KOPT-K1 (cell line): ENCODE measurements around the gene CPA1.

ENCODE experiments used
- H3K27ac ChIP-seq: fragments of 200-600 bp; sonication (generic); 2 replicates; pipeline ENCODE4 v1.5.1; 2016; ENCODE audit warnings: antibody characterized with exemption, mild to moderate bottlenecking, low read depth, low read length; ENCODE audit not compliant: poor library complexity, severe bottlenecking
- H3K36me3 ChIP-seq: fragments of 200-600 bp; sonication (generic); 2 replicates; pipeline ENCODE4 v1.5.1; 2017; ENCODE audit warnings: antibody characterized with exemption, mild to moderate bottlenecking, low read length, moderate library complexity; ENCODE audit not compliant: insufficient read depth
- H3K9me3 ChIP-seq: fragments of 200-600 bp; sonication (generic); 2 replicates; pipeline ENCODE4 v1.5.1; 2017; ENCODE audit warnings: antibody characterized with exemption, low read length, mild to moderate bottlenecking; ENCODE audit not compliant: insufficient read depth, poor library complexity, severe bottlenecking

Gene CPA1

GRCh38 chr7:130349911-130350782, 30.1 kb upstream of the CPA1 start:
- Histone ChIP-seq H3K9me3 (no peaks in the 10 kb centered on the region), H3K36me3 (no peaks in the 10 kb centered on the region), H3K27ac (no peak overlapping the region)

GRCh38 chr7:130350945-130351790, 29.1 kb upstream of the CPA1 start:
- no peak overlapping the region for H3K27ac ChIP-seq

GRCh38 chr7:130351791-130352090, 28.6 kb upstream of the CPA1 start:
- H3K9me3 ChIP-seq = no peaks in the 10 kb centered on the region
- no peaks in the 10 kb centered on the region for H3K36me3 ChIP-seq
- no peak overlapping the region for H3K27ac ChIP-seq

More at GRCh38 chr7:130350945-130351790, 29.1 kb upstream of the CPA1 start:
- no peaks in the 10 kb centered on the region for H3K36me3 ChIP-seq
- no peaks in the 10 kb centered on the region for H3K9me3 ChIP-seq

- Histone ChIP-seq H3K36me3 (no peaks in the 10 kb centered on the region), H3K9me3 (no peaks in the 10 kb centered on the region), H3K27ac (no peak overlapping the region)
Measured at GRCh38 chr7:130352194-130353074, 27.9 kb upstream of the CPA1 start.

- Histone ChIP-seq H3K27ac (no peak overlapping the region), H3K9me3 (no peaks in the 10 kb centered on the region)
Measured at GRCh38 chr7:130353196-130353595, 27.1 kb upstream of the CPA1 start.

GRCh38 chr7:130356121-130356875, 24.0 kb upstream of the CPA1 start:
- no peak overlapping the region for H3K27ac ChIP-seq
- H3K9me3 ChIP-seq = peaks cover 17% of the 10 kb centered on the region
- H3K36me3 ChIP-seq = no peaks in the 10 kb centered on the region

More at GRCh38 chr7:130353196-130353595, 27.1 kb upstream of the CPA1 start:
- H3K36me3 ChIP-seq = no peaks in the 10 kb centered on the region

GRCh38 chr7:130356876-130357611, 23.2 kb upstream of the CPA1 start:
- H3K36me3 ChIP-seq = no peaks in the 10 kb centered on the region
- H3K9me3 ChIP-seq = peaks cover 17% of the 10 kb centered on the region
- no peak overlapping the region for H3K27ac ChIP-seq

- no peaks in the 10 kb centered on the region for H3K36me3 ChIP-seq
- peaks cover 17% of the 10 kb centered on the region for H3K9me3 ChIP-seq
- H3K27ac ChIP-seq = no peak overlapping the region
Measured at GRCh38 chr7:130358471-130358870, 21.8 kb upstream of the CPA1 start.

GRCh38 chr7:130359276-130359857, 20.9 kb upstream of the CPA1 start:
- Histone ChIP-seq H3K9me3 (peaks cover 17% of the 10 kb centered on the region), H3K27ac (no peak overlapping the region), H3K36me3 (no peaks in the 10 kb centered on the region)

- Histone ChIP-seq H3K27ac (no peak overlapping the region), H3K36me3 (no peaks in the 10 kb centered on the region), H3K9me3 (peaks cover 17% of the 10 kb centered on the region)
Measured at GRCh38 chr7:130360518-130360917, 19.8 kb upstream of the CPA1 start.

- Histone ChIP-seq H3K36me3 (no peaks in the 10 kb centered on the region), H3K9me3 (peaks cover 17% of the 10 kb centered on the region), H3K27ac (no peak overlapping the region)
Measured at GRCh38 chr7:130361681-130362080, 18.6 kb upstream of the CPA1 start.

- no peaks in the 10 kb centered on the region for H3K36me3 ChIP-seq
- no peak overlapping the region for H3K27ac ChIP-seq
- peaks cover 17% of the 10 kb centered on the region for H3K9me3 ChIP-seq
Measured at GRCh38 chr7:130362251-130362816, 18.0 kb upstream of the CPA1 start.
